ENCODE data around the gene SHISA7.

The SHISA7 gene

DNA sequence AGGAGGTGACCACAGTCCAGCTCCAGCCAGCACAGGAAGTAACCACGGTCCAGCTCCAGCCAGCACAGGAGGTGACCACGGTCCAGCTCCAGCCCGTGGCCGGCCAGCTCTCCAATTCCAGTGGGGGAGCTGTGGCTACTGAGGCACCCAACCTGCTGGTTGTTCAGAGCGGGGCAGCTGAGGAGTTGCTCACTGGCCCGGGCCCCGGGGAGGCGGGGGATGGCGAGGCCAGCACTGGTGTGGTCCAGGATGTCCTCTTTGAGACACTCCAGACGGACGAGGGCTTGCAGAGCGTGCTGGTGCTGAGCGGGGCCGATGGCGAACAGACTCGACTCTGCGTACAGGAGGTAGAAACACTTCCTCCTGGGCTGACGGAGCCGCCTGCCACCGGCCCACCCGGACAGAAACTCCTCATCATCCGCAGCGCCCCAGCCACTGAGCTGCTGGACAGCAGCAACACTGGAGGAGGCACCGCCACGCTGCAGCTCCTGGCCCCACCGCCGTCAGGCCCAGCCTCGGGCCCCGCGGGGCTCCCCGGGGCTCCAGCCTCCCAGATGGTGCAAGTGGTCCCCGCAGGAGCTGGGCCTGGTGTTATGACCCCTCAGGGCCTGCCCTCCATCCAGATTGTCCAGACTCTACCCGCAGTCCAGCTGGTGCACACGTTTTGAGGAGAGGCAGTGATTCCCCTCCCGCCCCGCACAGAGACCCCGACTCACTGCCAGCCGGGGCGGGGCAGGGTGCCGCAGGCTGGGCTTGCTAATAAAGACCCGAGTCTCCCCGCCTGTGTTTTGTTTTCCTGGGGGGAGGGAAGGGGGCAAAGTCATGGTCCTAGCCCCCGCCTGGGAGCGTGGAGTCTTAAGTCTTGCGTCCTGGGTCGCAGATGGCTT is 40.8 kb upstream of the SHISA7 start:
- TF ChIP-seq, protein P1, sequence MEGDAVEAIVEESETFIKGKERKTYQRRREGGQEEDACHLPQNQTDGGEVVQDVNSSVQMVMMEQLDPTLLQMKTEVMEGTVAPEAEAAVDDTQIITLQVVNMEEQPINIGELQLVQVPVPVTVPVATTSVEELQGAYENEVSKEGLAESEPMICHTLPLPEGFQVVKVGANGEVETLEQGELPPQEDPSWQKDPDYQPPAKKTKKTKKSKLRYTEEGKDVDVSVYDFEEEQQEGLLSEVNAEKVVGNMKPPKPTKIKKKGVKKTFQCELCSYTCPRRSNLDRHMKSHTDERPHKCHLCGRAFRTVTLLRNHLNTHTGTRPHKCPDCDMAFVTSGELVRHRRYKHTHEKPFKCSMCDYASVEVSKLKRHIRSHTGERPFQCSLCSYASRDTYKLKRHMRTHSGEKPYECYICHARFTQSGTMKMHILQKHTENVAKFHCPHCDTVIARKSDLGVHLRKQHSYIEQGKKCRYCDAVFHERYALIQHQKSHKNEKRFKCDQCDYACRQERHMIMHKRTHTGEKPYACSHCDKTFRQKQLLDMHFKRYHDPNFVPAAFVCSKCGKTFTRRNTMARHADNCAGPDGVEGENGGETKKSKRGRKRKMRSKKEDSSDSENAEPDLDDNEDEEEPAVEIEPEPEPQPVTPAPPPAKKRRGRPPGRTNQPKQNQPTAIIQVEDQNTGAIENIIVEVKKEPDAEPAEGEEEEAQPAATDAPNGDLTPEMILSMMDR (conservative IDR thresholded peaks at IDR 0.05): no peak
- peak overlapping the region; percentile 82; the same call in 1 of the 2 replicates for H3K27ac ChIP-seq

DNA sequence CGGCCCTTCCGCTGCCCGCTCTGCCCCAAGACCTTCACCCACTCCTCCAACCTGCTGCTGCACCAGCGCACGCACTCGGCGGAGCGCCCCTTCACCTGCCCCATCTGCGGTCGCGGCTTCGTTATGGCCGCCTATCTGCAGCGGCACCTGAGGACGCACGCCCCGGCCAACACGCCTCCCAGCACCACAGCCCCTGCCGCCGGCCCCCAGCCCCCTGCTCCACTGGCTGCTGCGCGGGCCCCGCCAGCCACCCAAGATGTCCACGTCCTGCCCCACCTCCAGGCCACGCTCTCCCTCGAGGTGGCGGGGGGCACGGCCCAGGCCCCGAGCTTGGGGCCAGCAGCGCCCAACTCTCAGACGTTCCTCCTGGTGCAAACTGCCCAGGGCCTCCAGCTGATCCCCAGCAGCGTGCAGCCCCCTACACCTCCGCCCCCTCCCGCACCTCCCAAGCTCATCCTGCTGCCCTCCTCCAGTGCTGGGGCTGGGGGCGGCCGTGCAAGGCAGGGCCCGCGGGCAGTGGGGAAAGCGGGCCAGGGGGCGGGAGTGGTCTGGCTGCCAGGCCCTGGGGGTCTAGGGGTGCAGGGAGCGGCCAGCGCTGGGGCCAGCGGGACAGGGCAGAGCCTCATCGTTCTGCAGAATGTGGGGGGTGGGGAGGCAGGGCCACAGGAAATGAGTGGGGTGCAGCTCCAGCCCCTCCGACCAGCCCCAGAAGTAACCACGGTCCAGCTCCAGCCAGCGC is 40.0 kb upstream of the SHISA7 start:
- no peak overlapping the region for H3K27ac ChIP-seq
- TF ChIP-seq, protein P1 (conservative IDR thresholded peaks at IDR 0.05): no peak

DNA sequence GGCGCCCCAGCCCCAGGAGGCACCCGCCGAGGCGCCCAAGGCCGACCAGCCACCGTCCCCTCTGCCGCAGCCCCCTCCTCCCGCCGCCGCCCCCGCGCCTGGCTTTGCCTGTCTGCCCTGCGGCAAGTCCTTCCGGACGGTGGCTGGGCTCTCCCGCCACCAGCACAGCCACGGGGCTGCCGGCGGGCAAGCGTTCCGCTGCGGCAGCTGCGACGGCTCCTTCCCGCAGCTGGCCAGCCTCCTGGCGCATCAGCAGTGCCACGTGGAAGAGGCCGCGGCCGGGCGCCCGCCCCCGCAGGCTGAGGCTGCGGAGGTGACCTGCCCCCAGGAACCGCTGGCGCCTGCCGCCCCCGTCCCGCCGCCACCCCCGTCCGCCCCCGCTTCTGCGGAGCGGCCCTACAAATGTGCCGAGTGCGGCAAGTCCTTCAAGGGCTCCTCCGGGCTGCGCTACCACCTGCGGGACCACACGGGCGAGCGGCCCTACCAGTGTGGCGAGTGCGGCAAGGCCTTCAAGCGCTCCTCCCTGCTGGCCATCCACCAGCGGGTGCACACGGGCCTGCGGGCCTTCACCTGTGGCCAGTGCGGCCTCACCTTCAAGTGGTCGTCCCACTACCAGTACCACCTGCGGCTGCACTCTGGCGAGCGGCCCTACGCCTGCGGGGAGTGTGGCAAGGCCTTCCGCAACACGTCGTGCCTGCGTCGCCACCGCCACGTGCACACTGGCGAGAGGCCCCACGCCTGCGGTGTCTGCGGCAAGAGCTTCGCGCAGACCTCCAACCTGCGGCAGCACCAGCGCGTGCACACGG is 39.3 kb upstream of the SHISA7 start:
- TF ChIP-seq, protein P1 (conservative IDR thresholded peaks at IDR 0.05): no peak
- no peak overlapping the region for H3K27ac ChIP-seq

DNA sequence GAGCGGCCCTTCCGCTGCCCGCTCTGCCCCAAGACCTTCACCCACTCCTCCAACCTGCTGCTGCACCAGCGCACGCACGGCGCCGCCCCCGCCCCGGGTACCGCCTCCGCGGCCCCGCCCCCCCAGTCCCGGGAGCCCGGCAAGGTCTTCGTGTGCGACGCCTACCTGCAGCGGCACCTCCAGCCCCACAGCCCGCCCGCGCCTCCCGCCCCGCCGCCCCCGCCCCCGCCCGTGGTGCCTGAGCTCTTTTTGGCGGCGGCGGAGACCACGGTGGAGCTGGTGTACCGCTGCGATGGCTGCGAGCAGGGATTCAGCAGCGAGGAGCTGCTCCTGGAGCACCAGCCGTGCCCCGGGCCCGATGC is 38.7 kb upstream of the SHISA7 start:
- TF ChIP-seq, protein P1 (conservative IDR thresholded peaks at IDR 0.05): no peak

DNA sequence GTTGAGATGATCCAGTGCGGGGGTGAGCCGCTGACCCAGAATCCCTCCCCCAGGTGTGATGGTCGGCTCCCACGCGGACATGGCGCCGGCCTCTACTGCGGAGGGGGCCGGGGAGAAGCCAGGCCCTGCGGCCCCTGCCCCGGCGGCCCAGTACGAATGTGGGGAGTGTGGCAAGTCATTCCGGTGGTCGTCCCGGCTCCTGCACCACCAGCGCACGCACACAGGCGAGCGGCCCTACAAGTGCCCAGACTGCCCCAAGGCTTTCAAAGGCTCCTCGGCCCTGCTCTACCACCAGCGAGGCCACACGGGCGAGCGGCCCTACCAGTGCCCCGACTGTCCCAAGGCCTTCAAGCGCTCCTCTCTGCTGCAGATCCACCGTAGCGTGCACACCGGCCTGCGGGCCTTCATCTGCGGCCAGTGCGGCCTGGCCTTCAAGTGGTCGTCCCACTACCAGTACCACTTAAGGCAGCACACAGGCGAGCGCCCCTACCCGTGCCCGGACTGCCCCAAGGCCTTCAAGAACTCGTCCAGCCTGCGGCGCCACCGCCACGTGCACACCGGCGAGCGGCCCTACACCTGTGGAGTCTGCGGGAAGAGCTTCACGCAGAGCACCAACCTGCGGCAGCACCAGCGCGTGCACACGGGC is 38.2 kb upstream of the SHISA7 start:
- H3K27ac ChIP-seq: no peak overlapping the region
- TF ChIP-seq, protein P1 (conservative IDR thresholded peaks at IDR 0.05): no peak

More for the DNA sequence above, 38.7 kb upstream of the SHISA7 start:
- H3K27ac ChIP-seq: no peak overlapping the region

DNA sequence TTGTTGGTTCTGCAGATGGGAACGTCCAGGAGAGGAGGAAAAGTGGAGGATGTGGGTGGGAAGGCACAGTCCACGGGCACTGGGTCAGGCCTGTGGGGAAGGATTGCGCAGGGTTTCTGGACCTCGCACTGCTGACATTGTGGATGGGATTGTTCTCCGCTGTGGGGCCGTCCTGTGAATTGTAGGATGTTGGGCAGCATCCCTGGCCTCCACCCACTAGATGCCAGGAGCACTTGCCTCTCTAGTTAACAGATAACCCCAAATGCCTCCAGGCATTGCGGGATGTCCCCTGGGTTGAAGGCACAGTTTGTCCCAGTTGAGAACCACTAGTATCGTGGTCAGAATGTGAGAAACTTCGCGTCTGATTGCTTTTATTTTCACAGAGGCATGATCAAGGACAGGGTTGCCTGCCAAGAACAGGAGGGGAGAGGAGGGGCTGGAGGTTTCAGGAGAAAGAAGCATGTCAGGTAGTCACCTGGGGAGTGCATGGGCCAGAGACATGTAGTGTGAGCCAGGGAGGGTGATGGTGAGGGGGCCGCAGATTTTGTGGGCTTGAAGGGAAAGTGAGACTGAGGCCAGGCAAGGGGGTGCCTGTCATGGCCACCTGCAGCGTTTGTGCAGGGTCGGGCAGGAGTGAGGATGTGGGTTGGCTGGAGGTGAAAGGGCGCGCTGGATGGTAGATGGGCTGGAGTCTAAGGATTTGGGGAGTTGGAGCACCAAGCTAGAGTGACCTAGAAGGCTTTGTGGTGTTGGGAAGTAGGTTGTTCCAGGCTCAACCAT is 36.5 kb upstream of the SHISA7 start:
- H3K27ac ChIP-seq: no peak overlapping the region
- TF ChIP-seq, protein P1 (conservative IDR thresholded peaks at IDR 0.05): no peak
